WTC11 (cell line): ENCODE results near the gene PGD. TPM values are rescaled to one million over a fixed set of nuclear protein-coding genes. Genes with fewer than 3 reads are reported as not detected.

Source experiments
- ATAC-seq: fragments of 200-7000 bp; cut with Tn5 transposase; 2 replicates; pipeline ENCODE4 v1.10.0; 2021; ENCODE audit warnings: mild to moderate bottlenecking, moderate library complexity
- CTCF ChIA-PET: fragments of 300-600 bp; sonication (Branson Sonifier 250); formaldehyde crosslinking; loops from one replicate; lab custom pipeline; 2021; ENCODE audit warnings: antibody characterized with exemption; lab: Charles Lee
- POLR2A ChIA-PET: fragments of 350-600 bp; sonication (Branson Sonifier 250); formaldehyde crosslinking; loops from one replicate; lab custom pipeline; 2021; ENCODE audit warnings: antibody characterized with exemption; lab: Charles Lee
- DNase-seq: peaks from one replicate; pipeline ENCODE4 v3.0.0; 2021; ENCODE audit warnings: low spot score
- H3K27ac Mint-ChIP-seq: 2 replicates; pipeline ENCODE4 v1.8.0; 2021; ENCODE audit warnings: mixed read lengths
- H3K27me3 Mint-ChIP-seq: 2 replicates; pipeline ENCODE4 v1.8.0; 2021; ENCODE audit warnings: low read depth, mild to moderate bottlenecking, moderate library complexity, mixed read lengths
- H3K36me3 Mint-ChIP-seq: 2 replicates; pipeline ENCODE4 v1.8.0; 2021; ENCODE audit warnings: mixed read lengths
- H3K4me1 Mint-ChIP-seq: 2 replicates; pipeline ENCODE4 v1.8.0; 2022; ENCODE audit warnings: mixed read lengths
- H3K4me3 Mint-ChIP-seq: 2 replicates; pipeline ENCODE4 v1.8.0; 2021; ENCODE audit warnings: mild to moderate bottlenecking, moderate library complexity, mixed read lengths
- H3K9me3 Mint-ChIP-seq: 2 replicates; pipeline ENCODE4 v1.8.0; 2021; ENCODE audit warnings: mixed read lengths
- ATF1 ChIP-seq: sonication (generic); formaldehyde crosslinking; IDR thresholded peaks from 2 replicates; pipeline ENCODE4 v1.8.1; 2023; ENCODE audit warnings: mild to moderate bottlenecking, moderate library complexity, missing genetic modification reagents
- ESRRA ChIP-seq: sonication (generic); formaldehyde crosslinking; IDR thresholded peaks from 2 replicates; pipeline ENCODE4 v1.8.1; 2022; ENCODE audit warnings: mild to moderate bottlenecking, missing genetic modification reagents, borderline replicate concordance
- FOXJ3 ChIP-seq: sonication (generic); formaldehyde crosslinking; IDR thresholded peaks from 2 replicates; pipeline ENCODE4 v1.9.0; 2021; ENCODE audit warnings: missing genetic modification reagents, mild to moderate bottlenecking, borderline replicate concordance
- FOXP1 ChIP-seq: sonication (generic); formaldehyde crosslinking; IDR thresholded peaks from 2 replicates; pipeline ENCODE4 v1.8.0; 2022; ENCODE audit warnings: missing genetic modification reagents, mild to moderate bottlenecking, moderate library complexity, borderline replicate concordance
- KAT7 ChIP-seq: sonication (generic); formaldehyde crosslinking; IDR thresholded peaks from 2 replicates; pipeline ENCODE4 v1.8.1; 2023; ENCODE audit warnings: missing genetic modification reagents, mild to moderate bottlenecking, borderline replicate concordance
- MYBL2 ChIP-seq: sonication (generic); formaldehyde crosslinking; IDR thresholded peaks from 2 replicates; pipeline ENCODE4 v1.8.1; 2023; ENCODE audit warnings: mild to moderate bottlenecking, moderate library complexity, missing genetic modification reagents
- NFATC4 ChIP-seq: fragments of 250-450 bp; sonication (Bioruptor Pico); IDR thresholded peaks from 2 replicates; pipeline ENCODE4 v1.9.0; 2021; ENCODE audit warnings: mild to moderate bottlenecking
- NR2C2 ChIP-seq: sonication (generic); formaldehyde crosslinking; IDR thresholded peaks from 2 replicates; pipeline ENCODE4 v1.8.0; 2022; ENCODE audit warnings: mild to moderate bottlenecking, missing genetic modification reagents
- NR3C1 ChIP-seq: sonication (generic); formaldehyde crosslinking; conservative IDR thresholded peaks from 2 replicates; pipeline ENCODE4 v1.8.1; 2023; ENCODE audit warnings: low read depth, mild to moderate bottlenecking, missing genetic modification reagents
- SMAD4 ChIP-seq: sonication (generic); formaldehyde crosslinking; IDR thresholded peaks from 2 replicates; pipeline ENCODE4 v1.8.0; 2022; ENCODE audit warnings: mild to moderate bottlenecking, missing genetic modification reagents
- ZNF423 ChIP-seq: fragments of 250-450 bp; sonication (Bioruptor Pico); IDR thresholded peaks from 2 replicates; pipeline ENCODE4 v2.1.2; 2022; ENCODE audit warnings: mild to moderate bottlenecking, moderate library complexity
- total RNA-seq: library from RNA; stranded (reverse); gene quantifications from 3 replicates; pipeline ENCODE4 v1.2.3, GENCODE V29; 2021
- TF ChIP-seq, protein P1 (sequence below): sonication (generic); formaldehyde crosslinking; IDR thresholded peaks from 2 replicates; pipeline ENCODE4 v1.8.0; 2023; ENCODE audit warnings: mild to moderate bottlenecking, missing genetic modification reagents
- TF ChIP-seq, protein P2 (sequence below): sonication (generic); formaldehyde crosslinking; IDR thresholded peaks from 2 replicates; pipeline ENCODE4 v1.8.1; 2022; ENCODE audit warnings: mild to moderate bottlenecking, moderate library complexity, missing genetic modification reagents
- TF ChIP-seq, protein P3 (sequence below): sonication (generic); formaldehyde crosslinking; IDR thresholded peaks from 2 replicates; pipeline ENCODE4 v1.8.1; 2022; ENCODE audit warnings: low read depth, missing genetic modification reagents, borderline replicate concordance
- TF ChIP-seq, protein P4 (sequence below): sonication (generic); formaldehyde crosslinking; IDR thresholded peaks from 2 replicates; pipeline ENCODE4 v1.8.0; 2022; ENCODE audit warnings: mild to moderate bottlenecking, missing genetic modification reagents
- TF ChIP-seq, protein P5 (sequence below): fragments of 200-600 bp; IDR thresholded peaks from 2 replicates; pipeline ENCODE4 v1.8.0; 2022; ENCODE audit warnings: antibody characterized with exemption
- TF ChIP-seq, protein P6 (sequence below): sonication (generic); formaldehyde crosslinking; IDR thresholded peaks from 2 replicates; pipeline ENCODE4 v1.8.1; 2023; ENCODE audit warnings: mild to moderate bottlenecking, moderate library complexity, missing genetic modification reagents
- TF ChIP-seq, protein P7 (sequence below): sonication (generic); formaldehyde crosslinking; IDR thresholded peaks from 2 replicates; pipeline ENCODE4 v1.8.1; 2022; ENCODE audit warnings: low read depth, mild to moderate bottlenecking, moderate library complexity, missing genetic modification reagents, borderline replicate concordance
- TF ChIP-seq, protein P8 (sequence below): sonication (generic); formaldehyde crosslinking; IDR thresholded peaks from 2 replicates; pipeline ENCODE4 v1.8.1; 2023; ENCODE audit warnings: mild to moderate bottlenecking, missing genetic modification reagents, borderline replicate concordance

The PGD gene
- total RNA-seq, 1 experiment from 2014 or later, result 278 TPM

DNA sequence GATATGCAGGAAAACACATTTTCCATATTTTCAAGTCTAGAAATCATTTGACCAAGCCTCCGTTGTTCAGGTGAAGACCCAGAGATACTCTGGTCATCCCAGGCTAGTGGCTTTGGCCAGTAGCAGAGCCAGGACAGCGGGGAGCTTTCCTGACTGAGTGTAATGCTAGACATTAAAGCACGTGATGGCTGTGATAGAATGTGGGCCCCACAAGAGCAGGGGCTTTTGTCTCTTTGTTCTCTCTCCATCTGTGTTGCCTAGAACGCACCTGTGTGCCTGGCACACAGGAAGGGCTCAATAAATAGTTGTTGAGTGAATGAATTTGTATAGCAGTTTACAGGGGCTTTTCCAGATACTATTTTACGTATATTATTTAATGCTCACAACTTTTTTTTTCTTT lies 41.9 kb downstream of the PGD start (continued):
- TF ChIP-seq, protein P1, sequence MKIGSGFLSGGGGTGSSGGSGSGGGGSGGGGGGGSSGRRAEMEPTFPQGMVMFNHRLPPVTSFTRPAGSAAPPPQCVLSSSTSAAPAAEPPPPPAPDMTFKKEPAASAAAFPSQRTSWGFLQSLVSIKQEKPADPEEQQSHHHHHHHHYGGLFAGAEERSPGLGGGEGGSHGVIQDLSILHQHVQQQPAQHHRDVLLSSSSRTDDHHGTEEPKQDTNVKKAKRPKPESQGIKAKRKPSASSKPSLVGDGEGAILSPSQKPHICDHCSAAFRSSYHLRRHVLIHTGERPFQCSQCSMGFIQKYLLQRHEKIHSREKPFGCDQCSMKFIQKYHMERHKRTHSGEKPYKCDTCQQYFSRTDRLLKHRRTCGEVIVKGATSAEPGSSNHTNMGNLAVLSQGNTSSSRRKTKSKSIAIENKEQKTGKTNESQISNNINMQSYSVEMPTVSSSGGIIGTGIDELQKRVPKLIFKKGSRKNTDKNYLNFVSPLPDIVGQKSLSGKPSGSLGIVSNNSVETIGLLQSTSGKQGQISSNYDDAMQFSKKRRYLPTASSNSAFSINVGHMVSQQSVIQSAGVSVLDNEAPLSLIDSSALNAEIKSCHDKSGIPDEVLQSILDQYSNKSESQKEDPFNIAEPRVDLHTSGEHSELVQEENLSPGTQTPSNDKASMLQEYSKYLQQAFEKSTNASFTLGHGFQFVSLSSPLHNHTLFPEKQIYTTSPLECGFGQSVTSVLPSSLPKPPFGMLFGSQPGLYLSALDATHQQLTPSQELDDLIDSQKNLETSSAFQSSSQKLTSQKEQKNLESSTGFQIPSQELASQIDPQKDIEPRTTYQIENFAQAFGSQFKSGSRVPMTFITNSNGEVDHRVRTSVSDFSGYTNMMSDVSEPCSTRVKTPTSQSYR (CRISPR knock-in tag), result no peak
- TF ChIP-seq, protein P2, sequence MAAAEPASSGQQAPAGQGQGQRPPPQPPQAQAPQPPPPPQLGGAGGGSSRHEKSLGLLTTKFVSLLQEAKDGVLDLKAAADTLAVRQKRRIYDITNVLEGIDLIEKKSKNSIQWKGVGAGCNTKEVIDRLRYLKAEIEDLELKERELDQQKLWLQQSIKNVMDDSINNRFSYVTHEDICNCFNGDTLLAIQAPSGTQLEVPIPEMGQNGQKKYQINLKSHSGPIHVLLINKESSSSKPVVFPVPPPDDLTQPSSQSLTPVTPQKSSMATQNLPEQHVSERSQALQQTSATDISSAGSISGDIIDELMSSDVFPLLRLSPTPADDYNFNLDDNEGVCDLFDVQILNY, result no peak
- TF ChIP-seq MYBL2 (CRISPR knock-in tag) (no peak), SMAD4 (CRISPR knock-in tag) (no peak), FOXJ3 (CRISPR knock-in tag) (no peak), ESRRA (CRISPR knock-in tag) (no peak), NR2C2 (no peak)
- TF ChIP-seq, protein P3, sequence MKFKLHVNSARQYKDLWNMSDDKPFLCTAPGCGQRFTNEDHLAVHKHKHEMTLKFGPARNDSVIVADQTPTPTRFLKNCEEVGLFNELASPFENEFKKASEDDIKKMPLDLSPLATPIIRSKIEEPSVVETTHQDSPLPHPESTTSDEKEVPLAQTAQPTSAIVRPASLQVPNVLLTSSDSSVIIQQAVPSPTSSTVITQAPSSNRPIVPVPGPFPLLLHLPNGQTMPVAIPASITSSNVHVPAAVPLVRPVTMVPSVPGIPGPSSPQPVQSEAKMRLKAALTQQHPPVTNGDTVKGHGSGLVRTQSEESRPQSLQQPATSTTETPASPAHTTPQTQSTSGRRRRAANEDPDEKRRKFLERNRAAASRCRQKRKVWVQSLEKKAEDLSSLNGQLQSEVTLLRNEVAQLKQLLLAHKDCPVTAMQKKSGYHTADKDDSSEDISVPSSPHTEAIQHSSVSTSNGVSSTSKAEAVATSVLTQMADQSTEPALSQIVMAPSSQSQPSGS (CRISPR knock-in tag), result no peak
- TF ChIP-seq, protein P4, sequence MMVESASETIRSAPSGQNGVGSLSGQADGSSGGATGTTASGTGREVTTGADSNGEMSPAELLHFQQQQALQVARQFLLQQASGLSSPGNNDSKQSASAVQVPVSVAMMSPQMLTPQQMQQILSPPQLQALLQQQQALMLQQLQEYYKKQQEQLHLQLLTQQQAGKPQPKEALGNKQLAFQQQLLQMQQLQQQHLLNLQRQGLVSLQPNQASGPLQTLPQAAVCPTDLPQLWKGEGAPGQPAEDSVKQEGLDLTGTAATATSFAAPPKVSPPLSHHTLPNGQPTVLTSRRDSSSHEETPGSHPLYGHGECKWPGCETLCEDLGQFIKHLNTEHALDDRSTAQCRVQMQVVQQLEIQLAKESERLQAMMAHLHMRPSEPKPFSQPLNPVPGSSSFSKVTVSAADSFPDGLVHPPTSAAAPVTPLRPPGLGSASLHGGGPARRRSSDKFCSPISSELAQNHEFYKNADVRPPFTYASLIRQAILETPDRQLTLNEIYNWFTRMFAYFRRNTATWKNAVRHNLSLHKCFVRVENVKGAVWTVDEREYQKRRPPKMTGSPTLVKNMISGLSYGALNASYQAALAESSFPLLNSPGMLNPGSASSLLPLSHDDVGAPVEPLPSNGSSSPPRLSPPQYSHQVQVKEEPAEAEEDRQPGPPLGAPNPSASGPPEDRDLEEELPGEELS, result no peak

DNA sequence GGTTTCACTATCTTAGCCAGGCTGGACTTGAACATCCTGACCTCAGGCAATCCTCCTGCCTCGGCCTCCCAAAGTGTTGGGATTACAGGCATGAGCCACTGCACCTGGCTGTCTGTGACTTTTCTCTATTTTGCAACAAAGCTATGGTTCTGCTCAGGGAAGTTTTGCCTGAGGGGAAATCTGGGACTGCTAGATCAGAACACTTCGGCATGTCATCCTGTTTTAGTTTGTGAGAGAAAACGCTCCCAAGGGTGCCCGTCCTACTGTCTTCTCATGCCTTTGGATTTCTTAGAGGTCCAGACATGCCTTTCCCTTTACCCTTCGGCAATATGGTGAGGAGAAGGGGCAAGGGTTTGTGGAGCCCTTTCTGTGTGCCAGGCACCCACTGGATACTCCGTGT lies 45.4 kb downstream of the PGD start:
- no peak for DNase-seq
- Mint-ChIP-seq H3K4me1 (no peaks in the 10 kb centered on the region), H3K27ac (peak overlapping the region; percentile 36; the same call in 1 of the 2 replicates), H3K4me3 (no peak overlapping the region), H3K9me3 (no peaks in the 10 kb centered on the region), H3K27me3 (no peaks in the 10 kb centered on the region), H3K36me3 (peaks cover 6% of the 10 kb centered on the region; the same call in 1 of the 2 replicates)
- ChIA-PET CTCF (interaction anchor here (0.7 to 2.6 kb wide), 2 partner anchors 14 to 206 kb away, joined by 3 to 14 read pairs; partner anchors contain the start of gene CENPS), POLR2A (interaction anchor here (0.7 kb wide), 1 partner anchor 48 kb away, joined by 6 read pairs; no protein-coding TSS in a partner anchor)
- ATAC-seq, result no peak
- TF ChIP-seq, protein P5, sequence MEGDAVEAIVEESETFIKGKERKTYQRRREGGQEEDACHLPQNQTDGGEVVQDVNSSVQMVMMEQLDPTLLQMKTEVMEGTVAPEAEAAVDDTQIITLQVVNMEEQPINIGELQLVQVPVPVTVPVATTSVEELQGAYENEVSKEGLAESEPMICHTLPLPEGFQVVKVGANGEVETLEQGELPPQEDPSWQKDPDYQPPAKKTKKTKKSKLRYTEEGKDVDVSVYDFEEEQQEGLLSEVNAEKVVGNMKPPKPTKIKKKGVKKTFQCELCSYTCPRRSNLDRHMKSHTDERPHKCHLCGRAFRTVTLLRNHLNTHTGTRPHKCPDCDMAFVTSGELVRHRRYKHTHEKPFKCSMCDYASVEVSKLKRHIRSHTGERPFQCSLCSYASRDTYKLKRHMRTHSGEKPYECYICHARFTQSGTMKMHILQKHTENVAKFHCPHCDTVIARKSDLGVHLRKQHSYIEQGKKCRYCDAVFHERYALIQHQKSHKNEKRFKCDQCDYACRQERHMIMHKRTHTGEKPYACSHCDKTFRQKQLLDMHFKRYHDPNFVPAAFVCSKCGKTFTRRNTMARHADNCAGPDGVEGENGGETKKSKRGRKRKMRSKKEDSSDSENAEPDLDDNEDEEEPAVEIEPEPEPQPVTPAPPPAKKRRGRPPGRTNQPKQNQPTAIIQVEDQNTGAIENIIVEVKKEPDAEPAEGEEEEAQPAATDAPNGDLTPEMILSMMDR, result no peak
- TF ChIP-seq KAT7 (CRISPR knock-in tag) (no peak), NFATC4 (CRISPR knock-in tag) (no peak), NR3C1 (CRISPR knock-in tag) (no peak), ATF1 (CRISPR knock-in tag) (no peak), ZNF423 (no peak), FOXP1 (CRISPR knock-in tag) (no peak)
- TF ChIP-seq, protein P6, sequence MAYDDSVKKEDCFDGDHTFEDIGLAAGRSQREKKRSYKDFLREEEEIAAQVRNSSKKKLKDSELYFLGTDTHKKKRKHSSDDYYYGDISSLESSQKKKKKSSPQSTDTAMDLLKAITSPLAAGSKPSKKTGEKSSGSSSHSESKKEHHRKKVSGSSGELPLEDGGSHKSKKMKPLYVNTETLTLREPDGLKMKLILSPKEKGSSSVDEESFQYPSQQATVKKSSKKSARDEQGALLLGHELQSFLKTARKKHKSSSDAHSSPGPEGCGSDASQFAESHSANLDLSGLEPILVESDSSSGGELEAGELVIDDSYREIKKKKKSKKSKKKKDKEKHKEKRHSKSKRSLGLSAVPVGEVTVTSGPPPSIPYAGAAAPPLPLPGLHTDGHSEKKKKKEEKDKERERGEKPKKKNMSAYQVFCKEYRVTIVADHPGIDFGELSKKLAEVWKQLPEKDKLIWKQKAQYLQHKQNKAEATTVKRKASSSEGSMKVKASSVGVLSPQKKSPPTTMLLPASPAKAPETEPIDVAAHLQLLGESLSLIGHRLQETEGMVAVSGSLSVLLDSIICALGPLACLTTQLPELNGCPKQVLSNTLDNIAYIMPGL (CRISPR knock-in tag), result no peak
- TF ChIP-seq, protein P7, sequence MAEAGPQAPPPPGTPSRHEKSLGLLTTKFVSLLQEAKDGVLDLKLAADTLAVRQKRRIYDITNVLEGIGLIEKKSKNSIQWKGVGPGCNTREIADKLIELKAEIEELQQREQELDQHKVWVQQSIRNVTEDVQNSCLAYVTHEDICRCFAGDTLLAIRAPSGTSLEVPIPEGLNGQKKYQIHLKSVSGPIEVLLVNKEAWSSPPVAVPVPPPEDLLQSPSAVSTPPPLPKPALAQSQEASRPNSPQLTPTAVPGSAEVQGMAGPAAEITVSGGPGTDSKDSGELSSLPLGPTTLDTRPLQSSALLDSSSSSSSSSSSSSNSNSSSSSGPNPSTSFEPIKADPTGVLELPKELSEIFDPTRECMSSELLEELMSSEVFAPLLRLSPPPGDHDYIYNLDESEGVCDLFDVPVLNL (CRISPR knock-in tag), result no peak
- TF ChIP-seq, protein P8, sequence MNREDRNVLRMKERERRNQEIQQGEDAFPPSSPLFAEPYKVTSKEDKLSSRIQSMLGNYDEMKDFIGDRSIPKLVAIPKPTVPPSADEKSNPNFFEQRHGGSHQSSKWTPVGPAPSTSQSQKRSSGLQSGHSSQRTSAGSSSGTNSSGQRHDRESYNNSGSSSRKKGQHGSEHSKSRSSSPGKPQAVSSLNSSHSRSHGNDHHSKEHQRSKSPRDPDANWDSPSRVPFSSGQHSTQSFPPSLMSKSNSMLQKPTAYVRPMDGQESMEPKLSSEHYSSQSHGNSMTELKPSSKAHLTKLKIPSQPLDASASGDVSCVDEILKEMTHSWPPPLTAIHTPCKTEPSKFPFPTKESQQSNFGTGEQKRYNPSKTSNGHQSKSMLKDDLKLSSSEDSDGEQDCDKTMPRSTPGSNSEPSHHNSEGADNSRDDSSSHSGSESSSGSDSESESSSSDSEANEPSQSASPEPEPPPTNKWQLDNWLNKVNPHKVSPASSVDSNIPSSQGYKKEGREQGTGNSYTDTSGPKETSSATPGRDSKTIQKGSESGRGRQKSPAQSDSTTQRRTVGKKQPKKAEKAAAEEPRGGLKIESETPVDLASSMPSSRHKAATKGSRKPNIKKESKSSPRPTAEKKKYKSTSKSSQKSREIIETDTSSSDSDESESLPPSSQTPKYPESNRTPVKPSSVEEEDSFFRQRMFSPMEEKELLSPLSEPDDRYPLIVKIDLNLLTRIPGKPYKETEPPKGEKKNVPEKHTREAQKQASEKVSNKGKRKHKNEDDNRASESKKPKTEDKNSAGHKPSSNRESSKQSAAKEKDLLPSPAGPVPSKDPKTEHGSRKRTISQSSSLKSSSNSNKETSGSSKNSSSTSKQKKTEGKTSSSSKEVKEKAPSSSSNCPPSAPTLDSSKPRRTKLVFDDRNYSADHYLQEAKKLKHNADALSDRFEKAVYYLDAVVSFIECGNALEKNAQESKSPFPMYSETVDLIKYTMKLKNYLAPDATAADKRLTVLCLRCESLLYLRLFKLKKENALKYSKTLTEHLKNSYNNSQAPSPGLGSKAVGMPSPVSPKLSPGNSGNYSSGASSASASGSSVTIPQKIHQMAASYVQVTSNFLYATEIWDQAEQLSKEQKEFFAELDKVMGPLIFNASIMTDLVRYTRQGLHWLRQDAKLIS (CRISPR knock-in tag), result no peak
